Inferior parietal cortex (tissue), 1 donor: ENCODE results near the gene CEP350.
"Not testable (repeated sequence)": the region's sequence is repeated elsewhere in the genome, so short reads cannot be mapped to it uniquely, and the experiment has no call there.

Experiments used
- DNase-seq: peaks from one replicate; pipeline ENCODE4 v3.0.0-alpha.2; 2016; ENCODE audit errors: extremely low spot score

Gene CEP350

GRCh38 chr1:179990847-179991246, 36.2 kb downstream of the CEP350 start:
- DNase-seq: no peak

DNA sequence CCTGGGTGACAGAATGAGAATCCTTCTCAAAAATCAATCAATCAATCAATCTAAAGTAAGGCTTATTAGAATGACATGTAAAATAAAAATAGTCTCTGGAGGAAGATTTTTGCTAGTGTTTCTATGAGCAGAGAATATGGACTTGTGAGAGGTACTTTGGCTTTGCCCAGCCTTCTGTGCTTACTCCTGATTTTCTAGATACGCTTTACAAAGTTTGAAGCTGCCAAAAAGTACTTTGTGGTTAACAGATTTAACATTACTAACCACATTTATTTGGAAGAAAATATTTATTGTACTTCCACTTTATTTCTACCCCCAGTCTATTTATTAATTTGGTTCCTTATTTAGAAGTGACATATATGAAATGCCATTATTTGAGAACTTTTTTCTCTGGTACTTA, 41.0 kb downstream of the CEP350 start:
- no peak for DNase-seq

- DNase-seq: no peak
These were observed 41.5 kb downstream of the CEP350 start for GRCh38 chr1:179996099-179996498.

- DNase-seq: no peak
These were observed 46.0 kb downstream of the CEP350 start for GRCh38 chr1:180000575-180000974.

DNA sequence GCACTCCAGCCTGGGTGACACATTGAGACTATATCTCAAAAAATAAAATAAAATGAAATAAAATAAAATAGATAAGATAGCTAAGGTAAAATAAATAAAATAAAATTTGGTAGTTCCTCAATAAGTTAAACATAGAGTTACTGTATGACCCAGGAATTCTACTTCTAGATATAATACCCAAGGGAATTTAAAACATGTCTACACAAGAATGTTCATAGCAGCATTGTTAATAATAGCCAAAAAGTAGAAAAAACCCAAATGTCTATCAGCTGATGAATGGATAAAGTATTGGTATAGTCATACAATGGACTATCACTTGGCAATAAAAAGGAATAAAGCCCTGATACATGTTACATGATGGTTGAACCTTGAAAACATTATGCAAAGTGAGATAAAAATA, 47.8 kb downstream of the CEP350 start:
- no peak for DNase-seq

GRCh38 chr1:180003026-180003695, 48.6 kb downstream of the CEP350 start:
- DNase-seq: no peak

DNA sequence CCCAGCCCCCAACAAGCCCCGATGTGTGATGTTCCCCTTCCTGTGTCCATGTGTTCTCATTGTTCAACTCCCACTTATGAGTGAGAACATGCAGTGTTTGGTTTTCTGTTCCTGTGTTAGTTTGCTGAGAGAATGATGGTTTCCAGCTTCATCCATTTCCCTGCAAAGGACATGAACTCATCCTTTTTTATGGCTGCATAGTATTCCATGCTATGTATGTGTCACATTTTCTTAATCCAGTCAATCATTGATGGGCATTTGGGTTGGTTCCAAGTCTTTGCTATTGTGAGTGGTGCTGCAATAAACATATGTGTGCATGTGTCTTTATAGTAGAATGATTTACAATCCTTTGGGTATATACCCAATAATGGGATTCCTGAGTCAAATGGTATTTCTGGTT, 52.2 kb downstream of the CEP350 start:
- not testable (repeated sequence) for DNase-seq

DNA sequence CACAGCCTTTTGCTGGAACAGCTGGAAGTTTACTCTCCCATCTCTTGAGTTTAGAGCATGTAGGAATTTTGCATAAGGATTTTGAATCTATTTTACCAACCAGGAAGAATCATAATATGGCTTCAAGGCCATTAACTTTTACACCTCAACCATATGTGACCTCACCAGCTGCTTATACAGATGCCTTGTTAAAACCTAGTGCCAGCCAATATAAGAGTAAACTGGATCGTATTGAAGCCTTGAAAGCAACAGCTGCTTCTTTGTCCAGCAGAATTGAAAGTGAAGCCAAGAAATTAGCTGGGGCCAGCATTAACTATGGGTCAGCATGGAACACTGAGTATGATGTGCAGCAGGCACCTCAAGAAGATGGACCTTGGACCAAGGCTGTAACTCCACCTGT, 65.4 kb downstream of the CEP350 start:
- no peak for DNase-seq

GRCh38 chr1:180026556-180026955, 71.9 kb downstream of the CEP350 start:
- no peak for DNase-seq

DNA sequence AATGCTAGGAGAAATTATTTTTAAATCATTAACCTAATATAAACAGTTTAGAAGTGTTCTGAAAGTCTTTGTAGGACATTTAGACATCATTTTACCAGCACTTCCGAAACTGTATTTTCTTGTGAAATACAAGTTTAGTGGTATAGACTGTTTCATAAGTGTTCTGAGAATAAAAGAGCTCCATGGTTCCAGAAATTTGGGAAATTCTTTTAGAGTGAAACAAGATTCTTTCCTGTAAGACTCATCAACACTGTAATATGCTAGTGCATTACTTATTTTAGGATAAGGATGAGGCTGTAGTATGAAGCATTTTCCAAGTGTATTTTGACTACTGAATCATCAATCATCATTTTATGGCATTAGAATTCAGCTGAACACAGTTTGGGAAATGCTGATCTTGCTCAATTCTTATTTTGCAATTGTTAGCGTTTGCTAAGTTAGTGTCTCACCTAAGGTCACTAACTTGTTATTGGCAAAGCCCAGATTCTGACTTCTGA, 73.4 kb downstream of the CEP350 start:
- DNase-seq: no peak

DNA sequence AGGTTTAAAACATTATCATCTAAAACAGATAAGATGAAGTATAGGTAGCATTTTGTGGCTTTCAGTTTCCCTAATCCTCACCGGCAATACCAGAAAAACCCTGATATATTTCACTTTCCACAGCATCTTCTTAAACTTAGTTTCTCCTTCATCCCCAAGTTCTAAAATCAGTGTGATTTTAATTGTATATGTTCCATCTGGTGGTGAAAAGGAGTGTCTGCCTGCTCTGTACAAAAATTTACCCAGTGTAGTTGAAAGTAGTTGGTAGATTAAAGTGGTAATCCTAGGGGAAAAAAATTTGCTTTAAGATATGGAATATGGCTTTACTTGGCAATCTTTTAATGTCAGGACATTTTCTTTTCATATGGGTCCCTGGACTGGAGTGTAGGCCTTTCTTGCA, 74.3 kb downstream of the CEP350 start:
- no peak for DNase-seq

DNA sequence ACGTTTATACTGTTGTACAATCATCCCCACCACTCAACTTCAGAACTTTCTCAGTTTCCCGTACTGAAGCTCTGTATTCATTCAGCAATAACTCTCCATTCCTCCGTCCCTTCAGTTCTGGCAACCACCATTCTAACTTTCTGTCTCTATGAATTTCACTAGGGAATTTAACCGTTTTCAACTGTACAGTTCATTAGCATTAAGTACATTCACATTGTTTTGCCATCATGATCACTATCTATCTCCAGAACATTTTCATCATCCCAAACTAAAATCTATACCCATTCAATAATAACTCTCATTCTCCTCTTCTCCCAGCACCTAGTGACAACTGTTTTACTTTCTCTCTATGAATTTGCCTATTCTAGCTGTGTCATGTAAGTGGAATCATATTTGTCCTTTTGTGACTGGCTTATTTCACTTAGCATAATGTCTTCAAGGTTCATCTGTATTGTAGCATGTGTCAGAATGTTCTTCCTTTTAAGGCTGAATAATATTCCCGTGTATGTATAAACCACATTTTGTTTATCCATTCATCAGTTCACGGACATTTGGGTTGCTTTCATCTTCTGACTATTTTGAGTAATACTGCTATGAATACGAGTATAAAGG, 75.0 kb downstream of the CEP350 start:
- no peak for DNase-seq

DNA sequence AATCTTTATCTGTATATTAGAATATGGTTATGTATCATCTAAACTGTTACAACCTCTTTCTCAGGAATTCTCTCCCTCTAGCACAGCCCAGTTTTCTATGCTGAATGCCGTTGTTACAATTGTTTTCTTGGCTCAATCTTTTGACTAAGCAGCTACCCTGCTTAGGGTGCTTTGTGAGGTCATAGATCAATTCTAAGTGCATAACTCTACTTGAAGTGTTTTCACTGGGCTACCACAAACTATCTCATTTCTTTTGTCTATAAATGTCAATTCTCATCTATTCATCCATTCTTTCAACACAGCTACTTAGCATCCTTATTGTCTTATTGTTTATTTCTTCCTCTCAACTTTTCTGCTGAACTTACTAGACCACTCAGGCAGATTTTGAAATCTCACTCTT, 77.1 kb downstream of the CEP350 start:
- DNase-seq: no peak

- no peak for DNase-seq
These were observed 78.8 kb downstream of the CEP350 start for GRCh38 chr1:180033390-180033789.

DNA sequence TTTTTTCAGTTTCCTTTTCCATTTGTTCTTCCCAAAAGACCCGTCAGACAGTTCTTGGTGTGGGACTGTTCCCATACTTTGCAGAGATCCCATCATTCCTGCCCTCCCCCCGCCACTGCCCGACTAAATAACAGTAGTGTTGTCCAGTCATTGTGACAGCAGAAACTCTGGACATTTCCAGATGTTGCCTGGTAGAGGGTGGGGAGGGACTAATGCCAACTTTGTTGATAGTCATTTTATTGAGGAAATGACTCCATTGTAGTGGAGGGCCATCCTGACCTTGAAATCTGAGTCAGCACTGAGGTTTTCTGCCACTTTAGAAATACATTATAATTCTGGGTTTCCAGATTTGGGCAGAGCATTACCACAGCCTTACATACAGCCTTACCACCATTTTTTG, 85.4 kb downstream of the CEP350 start:
- DNase-seq: peak; percentile 11

GRCh38 chr1:180041582-180041981, 87.0 kb downstream of the CEP350 start:
- no peak for DNase-seq

DNA sequence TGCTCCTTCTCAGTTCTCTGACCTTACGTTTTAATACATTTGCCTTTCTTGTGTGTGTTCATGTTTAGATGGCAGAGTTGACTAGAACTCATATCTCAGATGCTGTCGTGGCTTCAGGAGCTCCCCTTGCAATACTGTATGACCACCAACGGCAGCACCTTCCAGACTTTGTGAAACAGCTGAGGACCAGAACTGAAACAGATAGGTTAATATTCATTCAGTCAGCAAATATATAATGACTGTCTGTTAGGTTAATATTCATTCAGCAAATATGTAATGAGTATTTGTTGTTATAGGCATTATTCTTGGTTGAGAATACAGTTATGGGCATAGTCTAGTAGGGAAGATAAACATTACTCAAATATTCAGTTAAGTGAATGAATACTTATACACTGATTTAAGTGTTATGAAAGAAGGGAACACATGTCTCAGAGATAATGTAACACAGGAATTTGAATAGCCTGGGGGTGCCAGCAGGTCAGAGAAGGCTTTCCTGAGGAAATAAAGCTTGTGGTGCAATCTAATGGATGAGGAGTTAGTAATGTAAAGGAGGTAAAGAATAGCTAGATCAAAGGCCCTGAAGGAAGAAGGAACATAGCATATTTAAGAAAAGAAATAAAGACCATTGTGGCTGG, 88.5 kb downstream of the CEP350 start:
- no peak for DNase-seq

GRCh38 chr1:180043785-180044184, 89.2 kb downstream of the CEP350 start:
- DNase-seq: no peak

GRCh38 chr1:180046674-180047073, 92.1 kb downstream of the CEP350 start:
- no peak for DNase-seq

DNA sequence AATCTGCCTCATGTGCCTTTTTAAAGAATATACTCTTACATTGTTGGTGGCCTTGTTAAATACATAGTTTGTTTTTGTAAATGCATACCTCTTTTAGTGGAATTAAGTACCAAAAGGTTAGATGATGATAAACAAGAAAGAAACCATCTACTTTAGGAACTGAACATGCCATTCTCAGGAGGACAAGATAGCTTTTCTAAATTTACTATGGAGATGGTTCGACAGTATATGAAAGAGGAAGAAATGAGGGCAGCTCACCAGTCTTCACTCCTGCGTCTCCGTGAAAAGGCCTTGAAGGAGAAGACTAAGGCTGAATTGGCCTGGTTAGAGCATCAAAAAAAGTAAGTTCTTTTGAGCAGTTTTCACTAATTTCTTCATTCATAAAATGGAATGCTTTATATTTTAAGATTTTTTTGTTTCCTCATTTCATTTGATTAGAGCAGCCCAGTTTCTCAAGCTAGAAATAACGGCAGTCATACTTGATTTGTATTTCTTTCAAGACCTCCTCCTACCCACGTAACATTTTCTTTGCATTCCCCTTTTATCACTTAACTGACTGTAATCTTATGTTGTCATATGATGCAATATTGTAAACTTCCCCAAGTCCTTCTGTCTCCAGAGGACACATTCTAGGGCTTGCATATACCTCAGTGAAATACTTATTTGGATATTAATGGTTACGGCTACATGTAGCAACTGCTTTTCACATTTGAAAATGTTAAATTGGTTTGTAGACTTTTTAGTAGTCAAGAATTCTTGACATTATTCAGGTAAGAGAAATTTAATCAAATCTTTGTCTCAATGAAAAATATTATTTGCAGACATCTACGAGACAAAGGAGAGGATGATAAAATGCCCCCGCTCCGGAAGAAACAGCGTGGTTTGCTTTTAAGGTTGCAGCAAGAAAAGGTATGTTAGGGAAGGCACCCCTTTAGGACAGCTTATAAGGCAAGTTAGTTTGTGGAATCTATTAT, 99.3 kb downstream of the CEP350 start:
- no peak for DNase-seq

GRCh38 chr1:180057883-180058396, 103.3 kb downstream of the CEP350 start:
- no peak for DNase-seq

DNA sequence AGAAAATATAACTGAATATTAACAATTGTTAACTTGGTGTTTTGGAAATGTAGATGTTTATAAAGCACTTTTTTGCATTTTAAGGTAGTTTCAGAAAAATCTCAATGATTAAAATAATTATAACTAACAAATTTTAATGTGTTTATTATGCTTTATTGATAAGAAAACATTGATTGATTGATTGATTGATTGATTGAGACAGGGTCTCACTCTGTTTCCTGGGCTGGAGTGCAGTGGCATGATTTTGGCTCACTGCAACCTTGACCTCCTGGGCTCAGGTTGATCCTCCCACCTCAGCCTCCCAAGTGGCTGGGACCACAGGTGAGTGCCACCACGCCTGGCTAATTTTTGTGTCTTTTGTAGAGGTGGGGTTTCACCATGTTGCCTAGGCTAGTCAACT, 106.4 kb downstream of the CEP350 start:
- no peak for DNase-seq
